GM23338 (cell line): ENCODE results near the gene ARL10.

ENCODE experiments used
- CREB1 ChIP-seq: fragments of 250-450 bp; sonication (Bioruptor Pico); IDR thresholded peaks from 2 replicates; pipeline ENCODE4 v1.5.0; 2020; ENCODE audit warnings: low read depth, mild to moderate bottlenecking, moderate library complexity
- CTCF ChIP-seq, 2 experiments: fragments of 200-600 bp in 1 of 2; sonication (generic) in 1 of 2; conservative IDR thresholded peaks; 2 replicates each; pipeline versions ENCODE4 v1.5.1 to v1.6.1; 2016 to 2017; ENCODE audit warnings: antibody characterized with exemption in 2 of 2, low read depth in 2 of 2, mild to moderate bottlenecking in 2 of 2, moderate library complexity in 1 of 2
- ETS1 ChIP-seq: IDR thresholded peaks from 2 replicates; pipeline ENCODE4 v1.6.1; 2016; ENCODE audit warnings: antibody characterized with exemption
- EZH2 ChIP-seq: fragments of 200-600 bp; sonication (generic); IDR thresholded peaks from one replicate; pipeline ENCODE4 v1.8.0; 2017; ENCODE audit warnings: antibody characterized with exemption, mild to moderate bottlenecking, low read depth; ENCODE audit not compliant: unreplicated experiment
- EZH2phosphoT487 ChIP-seq: fragments of 200-600 bp; sonication (generic); IDR thresholded peaks from one replicate; pipeline ENCODE4 v1.8.1; 2018; ENCODE audit warnings: antibody characterized with exemption; ENCODE audit not compliant: unreplicated experiment
- POLR2AphosphoS5 ChIP-seq: IDR thresholded peaks from 2 replicates; pipeline ENCODE4 v1.6.1; 2016; ENCODE audit warnings: antibody characterized with exemption, low read depth
- REST ChIP-seq: IDR thresholded peaks from one replicate; pipeline ENCODE4 v1.6.1; 2018; ENCODE audit warnings: antibody characterized with exemption; ENCODE audit not compliant: unreplicated experiment
- ZNF114 ChIP-seq: fragments of 250-450 bp; sonication (Bioruptor Pico); IDR thresholded peaks from 2 replicates; pipeline ENCODE4 v1.5.0; 2020; ENCODE audit warnings: mild to moderate bottlenecking, moderate library complexity

GRCh38 chr5:176361437-176362232 lies 3.7 kb upstream of the ARL10 start, which contains the start of gene KIAA1191:
- TF ChIP-seq CREB1 (CRISPR knock-in tag) (0 out of 2 replicates have a peak, but pooled peaks have one; percentile 18), CTCF (conservative IDR thresholded peaks at IDR 0.05; ENCODE audit: low read depth in 2 of 2) (peak in 1 of 2 experiments; percentile 25; a peak in 1 of 4 replicates), POLR2AphosphoS5 (peak; percentile 99), EZH2phosphoT487 (no peak), EZH2 (no peak), ETS1 (peak; percentile 72), ZNF114 (CRISPR knock-in tag) (no peak), REST (no peak)
